GM19025 (cell line): ENCODE data around the gene PCSK4.

Experiments used
- ATAC-seq: cut with Tn5 transposase; IDR thresholded peaks from one replicate; pipeline ENCODE4 v1.9.1; 2021; ENCODE audit warnings: mild to moderate bottlenecking, low read depth, moderate library complexity; ENCODE audit not compliant: unreplicated experiment

Gene PCSK4

DNA sequence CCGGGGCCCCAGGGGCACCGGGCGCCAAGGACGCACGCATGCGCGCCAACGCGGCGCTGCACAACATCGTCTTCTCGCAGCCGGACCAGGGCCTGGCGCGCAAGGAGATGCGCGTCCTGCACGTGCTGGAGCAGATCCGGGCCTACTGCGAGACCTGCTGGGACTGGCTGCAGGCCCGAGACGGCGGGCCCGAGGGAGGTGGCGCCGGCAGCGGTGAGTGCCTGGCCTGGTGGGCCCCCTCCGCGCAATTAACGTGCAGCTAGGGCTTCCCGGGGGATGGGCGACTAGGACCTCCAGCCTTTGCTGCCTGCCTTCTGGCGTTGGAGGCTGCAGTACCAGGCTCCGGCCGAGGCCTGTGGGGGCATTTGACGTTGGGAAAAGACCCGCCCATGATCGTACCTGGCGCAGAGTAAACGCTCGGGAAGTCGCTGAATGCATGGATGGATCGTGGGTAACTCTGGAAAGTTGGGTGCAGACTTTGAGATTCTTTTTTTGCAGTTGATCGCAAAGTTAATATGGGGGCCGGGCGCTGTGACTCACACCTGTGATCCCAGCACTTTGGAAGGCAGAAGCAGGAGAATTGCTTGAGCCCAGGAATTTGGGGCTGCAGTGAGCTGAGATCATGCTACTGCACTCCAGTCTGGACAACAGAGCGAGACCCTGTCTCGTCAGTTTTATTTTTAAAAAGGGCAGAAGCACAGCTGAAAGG, 33.0 kb downstream of the PCSK4 start:
- ATAC-seq: no peak

DNA sequence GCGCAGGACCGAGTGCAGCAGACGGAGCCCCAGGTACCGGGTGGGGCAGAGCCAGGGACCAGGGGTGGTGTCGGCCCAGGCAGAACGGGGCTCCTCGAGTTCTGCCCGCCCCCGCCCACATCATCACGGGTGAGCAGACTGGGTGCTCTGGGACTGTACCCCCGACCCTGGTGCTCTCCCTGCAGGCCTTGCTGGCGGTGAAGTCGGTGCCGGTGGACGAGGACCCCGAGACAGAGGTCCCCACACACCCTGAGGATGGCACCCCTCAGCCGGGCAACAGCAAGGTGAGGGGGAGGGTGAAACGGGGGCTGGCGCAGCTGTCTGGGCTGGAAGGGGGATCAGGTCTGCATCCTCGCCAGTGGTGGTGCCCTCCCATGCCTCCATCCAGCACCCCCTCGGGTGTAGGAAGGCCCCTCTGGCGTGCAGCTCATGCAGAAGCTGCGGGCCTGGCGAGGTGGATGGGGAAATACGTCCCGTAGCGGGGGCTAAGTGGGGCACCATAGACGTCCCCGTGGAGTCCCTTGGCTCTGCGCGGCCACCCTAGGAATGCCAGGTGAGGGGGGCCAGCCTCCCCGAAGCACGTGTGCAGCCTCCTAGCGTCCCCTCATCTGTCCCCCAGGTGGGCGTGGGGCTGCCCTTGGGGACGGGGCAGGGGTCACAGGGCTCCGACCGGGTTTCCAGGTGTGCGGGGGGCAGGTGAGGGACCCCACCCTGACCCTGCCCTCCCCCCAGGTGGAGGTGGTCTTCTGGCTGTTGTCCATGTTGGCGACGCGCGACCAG, 33.8 kb downstream of the PCSK4 start:
- no peak for ATAC-seq

DNA sequence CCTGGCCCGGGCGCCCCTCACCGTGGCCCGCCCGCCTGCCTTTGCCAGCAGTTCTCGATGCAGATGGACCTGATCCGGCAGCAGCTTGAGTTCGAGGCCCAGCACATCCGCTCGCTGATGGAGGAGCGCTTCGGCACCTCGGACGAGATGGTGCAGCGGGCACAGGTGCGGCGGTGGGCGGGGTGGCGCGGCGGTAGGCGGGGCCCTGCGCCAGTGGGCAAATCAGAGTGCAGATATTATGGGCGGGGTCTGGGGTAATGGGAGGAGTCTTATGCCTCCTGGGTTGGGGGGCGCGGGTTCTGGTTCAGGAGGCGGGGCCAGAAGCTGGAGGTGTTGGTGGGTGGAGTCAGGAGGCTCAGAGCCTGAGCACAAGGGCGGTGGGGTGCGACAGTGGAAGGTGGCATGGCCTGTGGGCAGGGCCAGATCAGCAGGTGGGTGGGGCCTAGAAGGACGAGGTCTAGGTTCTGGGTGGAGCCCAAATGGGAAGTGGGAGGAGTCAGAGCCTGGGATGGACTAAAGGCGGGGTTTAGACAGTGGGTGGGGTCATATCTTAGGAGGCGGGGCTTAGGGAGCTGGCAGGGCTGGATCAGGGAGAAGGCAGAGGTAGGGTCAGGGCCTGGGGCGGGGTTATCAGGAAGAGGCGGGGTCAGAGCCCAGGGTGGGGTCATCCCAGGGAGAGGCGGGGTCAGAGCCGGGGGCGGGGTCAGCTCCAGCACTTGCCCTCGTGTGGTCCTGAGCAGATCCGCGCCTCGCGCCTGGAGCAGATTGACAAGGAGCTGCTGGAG, 34.6 kb downstream of the PCSK4 start:
- no peak for ATAC-seq

DNA sequence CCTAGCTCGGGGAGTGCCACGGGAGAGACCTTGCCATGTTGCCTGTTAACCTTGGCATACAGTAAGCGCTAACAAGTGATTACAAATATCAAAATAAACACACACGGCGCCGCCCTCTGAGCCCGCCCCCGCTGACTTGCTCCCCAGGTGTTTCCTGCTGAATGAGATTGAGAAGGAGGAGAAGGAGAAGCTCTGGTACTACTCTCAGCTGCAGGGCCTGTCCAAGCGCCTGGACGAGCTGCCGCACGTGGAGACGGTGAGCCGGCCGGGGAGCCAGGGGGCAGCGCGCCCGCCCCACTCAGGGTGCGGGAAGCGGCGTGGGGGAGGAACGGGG, 35.2 kb downstream of the PCSK4 start:
- ATAC-seq: no peak

DNA sequence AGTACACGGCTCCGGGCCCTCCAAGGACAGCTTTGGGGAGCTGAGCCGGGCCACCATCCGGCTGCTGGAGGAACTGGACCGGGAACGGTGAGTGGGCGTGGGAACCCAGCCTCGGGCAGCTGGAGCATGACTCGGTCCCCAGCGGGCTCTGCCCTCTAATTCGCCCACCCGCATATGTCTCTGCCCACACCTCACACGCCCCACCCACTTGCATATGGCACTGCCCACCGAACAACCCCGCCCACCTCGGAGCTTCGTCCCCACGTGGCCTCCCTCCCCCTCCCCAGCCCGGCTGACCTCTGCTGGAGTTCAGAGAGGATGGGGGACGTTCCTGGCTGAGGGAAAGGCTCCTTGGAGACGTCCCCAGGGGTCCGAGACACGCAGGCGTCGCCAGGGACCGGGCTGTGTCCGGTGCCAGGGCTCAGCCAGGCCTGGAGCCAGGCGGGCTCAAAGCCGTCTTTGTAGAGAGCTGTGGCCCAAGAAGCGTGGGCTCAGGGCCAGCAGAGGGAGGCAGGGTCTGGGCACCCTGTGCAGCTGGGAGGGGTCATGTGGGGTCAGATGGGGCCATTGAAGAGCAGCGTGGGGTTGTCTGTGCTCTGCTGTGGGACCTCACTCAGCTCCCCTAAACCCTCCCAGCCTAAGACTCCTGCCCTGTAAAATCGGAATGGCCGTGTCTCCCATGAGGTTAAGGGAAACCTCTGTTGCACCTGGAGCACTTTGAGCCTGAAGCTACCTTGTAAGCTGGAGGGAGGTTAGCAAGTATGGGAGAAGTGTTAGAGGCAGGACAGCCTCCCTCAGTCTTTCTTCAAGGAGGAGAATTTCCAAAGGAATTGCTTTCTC, 36.4 kb downstream of the PCSK4 start:
- no peak for ATAC-seq

DNA sequence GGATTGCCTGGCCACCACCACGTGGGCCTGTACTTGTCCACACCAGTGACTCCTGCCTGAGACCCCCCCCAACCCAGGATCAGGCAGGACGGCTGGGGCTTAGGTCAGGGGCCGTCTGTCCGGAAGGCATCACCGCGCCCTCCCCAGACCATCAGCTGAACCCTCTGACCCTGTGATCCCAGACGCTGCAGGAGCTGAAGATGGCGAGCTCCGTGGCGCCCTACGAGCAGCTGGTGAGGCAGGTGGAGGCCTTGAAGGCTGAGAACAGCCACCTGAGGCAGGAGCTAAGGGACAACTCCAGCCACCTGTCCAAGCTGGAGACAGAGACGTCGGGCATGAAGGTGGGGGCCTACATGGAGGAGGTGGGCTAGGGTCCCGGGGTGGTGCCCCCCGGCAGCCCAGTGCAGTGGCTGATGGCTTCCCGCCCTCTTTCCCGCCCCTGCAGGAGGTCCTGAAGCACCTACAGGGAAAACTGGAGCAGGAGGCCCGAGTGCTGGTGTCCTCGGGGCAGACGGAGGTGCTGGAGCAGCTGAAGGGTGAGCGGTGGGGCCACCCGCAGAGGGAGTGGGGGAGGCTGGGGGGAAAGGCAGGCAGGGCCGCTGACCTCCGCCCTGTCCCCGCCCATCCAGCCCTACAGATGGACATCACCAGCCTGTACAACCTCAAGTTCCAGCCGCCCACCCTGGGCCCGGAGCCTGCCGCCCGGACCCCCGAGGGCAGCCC, 37.2 kb downstream of the PCSK4 start:
- ATAC-seq: no peak

DNA sequence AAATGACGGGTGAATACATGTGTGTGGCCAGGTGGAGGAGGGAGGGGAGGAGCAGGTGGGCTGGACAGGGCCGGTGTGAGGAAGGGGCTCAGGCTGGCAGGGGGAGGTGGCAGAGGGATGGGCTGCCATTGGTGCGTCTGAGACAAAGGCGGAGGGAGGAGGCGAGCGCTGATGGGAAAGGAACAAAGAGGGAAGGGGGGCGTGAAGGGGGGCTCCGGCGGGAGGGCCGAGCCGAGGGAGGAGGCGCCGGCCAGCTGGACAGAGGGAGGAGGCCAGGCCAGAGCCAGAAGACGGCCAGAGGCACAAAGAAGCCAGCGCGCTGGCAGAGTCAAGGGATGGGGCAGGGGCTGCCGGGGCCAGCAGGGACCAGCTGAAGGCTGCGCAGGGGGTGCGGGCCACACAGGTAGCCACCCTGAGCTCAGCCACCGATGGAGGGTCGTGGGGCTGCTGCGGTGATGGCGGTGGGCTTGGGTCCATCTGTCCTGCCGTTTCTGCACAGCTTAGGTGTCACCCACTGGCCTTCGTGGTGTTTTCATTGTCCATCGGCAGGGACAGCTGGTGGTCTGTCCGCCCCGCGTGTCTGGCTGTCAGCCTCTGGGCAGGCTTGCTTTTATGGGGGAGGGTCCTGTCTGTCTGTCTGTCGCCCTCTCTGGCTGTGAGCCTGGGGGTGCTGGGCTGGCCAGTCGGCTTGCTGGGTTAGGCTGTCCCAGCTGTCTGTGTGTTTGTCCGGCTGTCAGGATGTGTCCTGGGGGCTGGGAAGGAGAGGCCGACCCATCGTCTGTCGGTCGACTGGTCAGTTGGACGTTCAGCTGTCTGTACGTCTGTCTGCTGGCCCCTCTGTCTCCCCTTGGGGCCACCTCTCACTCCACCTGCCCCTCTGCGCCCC, 38.0 kb downstream of the PCSK4 start:
- no peak for ATAC-seq

DNA sequence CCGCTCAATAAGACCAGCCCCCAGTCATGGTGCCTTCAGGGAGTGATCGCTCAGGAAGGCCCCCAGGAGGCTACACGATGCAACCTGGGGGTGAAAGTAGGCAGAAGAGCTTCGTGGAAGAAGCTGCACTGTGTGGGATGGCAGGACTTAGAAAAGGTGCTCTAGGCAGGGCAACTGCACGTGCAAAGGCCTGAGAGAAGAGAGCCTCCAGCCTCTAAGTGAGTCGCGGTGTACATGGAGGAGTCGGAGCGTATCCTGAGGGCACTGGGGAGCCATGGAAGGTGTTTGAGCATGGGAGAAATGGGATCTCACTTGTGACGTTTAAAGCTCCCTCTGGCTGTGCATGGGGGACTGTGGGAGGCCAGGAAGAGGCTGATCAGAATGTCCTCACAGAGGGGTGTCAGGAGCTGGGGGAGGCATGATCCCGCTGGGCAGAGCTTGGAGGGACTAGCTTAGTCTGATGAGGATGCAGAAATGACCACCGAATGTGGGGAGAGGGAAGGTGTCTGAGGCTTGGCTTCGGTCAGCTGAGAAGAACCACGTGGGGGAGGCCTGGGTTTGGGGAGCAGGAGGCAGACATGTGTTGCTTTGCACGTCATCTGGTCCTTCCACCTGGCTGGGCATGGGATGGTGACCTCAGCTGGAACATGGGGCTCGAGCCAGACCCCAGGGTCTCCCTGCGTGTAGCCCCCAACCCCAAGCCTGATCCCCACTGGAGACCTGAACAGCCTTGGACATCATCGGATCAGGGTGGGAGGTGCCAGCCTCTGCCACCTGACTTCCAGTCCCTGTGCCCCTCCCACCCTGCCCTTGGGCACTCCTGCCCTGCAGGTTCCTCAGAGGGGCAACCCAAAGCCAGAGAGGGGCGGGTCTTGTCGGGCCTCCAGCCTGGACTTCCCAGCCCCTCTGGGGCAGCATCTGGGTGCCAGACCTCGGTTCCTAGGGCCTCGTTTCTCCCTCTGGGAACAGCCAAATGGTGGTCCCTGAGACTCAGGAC, 39.1 kb downstream of the PCSK4 start:
- ATAC-seq: no peak

DNA sequence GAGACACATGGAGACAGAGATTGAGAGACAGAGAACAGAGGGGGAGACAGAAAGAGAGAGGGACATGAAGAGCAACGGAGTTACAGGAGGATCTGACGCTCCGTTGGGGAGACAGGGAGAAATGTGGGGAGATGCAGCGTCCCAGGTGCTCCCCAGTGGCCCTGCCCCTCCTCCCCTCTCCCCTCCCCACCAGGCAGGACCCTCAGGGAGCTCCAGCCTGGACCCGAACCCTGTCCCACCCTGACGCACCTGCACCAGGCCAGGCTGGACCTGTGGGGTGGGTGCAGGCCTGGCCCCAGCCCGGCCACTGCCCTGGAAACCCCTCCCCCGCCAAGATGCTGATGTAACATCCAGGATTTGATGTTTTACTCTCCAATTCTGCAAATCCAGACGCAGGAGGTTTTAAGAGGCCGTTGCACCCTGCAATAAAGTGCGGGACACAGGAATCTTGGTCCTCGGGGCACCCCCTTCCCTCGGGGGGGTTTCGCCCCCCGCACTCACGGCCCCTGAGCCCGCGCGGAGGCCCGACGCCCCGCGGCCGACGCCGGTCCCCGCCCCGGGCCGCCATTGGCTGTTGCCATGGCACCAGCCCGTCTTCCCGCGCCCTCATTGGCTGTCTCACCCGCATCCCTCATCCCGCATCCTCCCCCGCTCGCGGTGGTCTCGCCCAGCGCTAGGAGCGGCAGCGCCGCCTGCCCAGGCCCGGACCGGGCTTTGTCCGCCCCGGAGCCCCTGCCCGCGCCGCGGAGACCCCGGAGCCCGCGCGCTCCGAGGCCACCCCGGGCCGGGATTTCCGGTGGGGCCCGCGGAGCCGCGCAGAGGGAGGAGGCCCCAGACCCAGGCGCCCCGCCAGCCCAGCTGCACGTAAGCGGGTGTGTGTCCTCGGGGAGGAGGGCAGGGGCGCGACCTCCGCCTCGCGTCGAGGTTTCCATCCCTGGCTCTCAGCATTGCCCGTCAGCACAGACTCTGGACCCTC, 40.4 kb downstream of the PCSK4 start, which contains the start of gene APC2:
Gene APC2 (plus strand): TSS at position 655 of the 976 bp plus-strand sequence. CDS start 2,881 bp downstream, outside the sequence.
- ATAC-seq: no peak

DNA sequence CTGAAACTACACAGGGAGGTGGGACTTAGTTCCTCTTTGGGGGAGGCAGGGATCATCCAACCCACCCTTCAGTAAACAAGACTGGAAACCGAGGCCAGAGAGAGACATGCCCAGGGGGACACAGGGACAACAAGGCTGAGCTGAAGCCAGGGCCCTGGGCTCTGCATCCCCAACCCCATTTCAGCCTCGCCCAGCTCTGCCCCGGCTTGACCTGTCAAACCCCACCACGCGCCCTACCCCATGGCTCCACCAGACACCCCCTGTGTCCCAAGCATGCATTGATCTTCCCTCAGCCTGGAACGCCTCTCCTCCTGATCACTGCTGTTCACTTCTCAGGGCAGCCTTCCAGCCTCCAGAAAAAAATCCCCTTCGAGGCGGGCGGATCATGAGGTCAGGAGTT, 42.2 kb downstream of the PCSK4 start:
- ATAC-seq: no peak

DNA sequence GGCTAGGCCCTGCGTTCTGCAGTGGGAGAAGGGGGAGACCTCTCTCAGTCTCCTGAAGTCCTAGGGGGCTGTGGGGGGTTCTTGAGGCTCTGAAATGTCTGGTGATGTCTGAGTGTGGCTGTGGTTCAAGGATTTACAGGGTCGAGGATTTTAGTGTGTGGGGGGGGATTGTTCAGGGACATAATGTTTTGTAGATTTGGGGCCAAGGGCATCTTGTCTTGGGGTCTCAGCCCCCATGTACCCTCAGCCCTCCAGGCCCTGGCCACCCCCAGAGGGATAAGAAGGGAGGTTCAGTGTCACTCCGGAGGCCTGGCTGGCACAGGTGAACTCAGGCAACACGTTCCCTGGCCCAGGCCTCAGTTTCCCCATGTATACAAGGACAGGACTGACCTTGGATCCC, 42.6 kb downstream of the PCSK4 start:
- ATAC-seq: no peak

DNA sequence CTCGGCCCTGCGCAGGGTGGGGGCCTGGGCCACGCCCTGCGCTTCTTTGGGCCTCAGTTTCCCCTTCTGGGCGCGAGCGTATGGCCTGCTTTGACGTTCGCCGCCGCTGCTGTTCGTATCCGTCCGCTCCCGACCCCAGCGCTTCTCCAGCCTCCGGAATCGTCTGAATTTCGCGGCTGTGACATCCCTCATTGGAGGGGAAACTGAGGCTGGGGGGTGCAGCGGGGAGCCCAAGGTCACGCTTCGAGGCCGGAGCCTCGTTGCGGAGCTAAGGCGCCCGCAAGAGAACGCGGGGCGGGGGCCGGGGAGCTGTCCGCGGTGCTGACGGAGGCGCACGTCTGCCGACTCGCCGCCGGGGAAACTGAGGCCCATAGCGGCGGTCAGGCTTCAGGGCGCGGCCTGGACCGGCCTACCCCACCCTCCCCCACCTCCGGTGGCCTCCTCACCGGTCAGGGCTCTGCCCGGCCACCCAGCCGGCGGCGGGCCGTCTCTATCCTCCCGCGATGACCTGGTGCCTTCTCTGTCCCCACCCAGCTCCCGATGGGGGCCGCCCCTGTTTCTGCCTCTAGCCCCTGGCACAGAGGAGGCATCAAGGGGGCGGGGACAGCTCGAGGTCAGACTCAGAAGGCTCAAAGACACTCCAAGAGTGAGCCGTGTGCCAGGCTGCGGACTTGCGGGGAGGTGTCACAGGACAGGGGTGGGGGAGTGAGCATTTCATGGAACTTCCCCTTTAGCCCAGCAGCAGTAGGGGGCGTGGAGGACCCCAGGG, 43.3 kb downstream of the PCSK4 start:
- no peak for ATAC-seq

DNA sequence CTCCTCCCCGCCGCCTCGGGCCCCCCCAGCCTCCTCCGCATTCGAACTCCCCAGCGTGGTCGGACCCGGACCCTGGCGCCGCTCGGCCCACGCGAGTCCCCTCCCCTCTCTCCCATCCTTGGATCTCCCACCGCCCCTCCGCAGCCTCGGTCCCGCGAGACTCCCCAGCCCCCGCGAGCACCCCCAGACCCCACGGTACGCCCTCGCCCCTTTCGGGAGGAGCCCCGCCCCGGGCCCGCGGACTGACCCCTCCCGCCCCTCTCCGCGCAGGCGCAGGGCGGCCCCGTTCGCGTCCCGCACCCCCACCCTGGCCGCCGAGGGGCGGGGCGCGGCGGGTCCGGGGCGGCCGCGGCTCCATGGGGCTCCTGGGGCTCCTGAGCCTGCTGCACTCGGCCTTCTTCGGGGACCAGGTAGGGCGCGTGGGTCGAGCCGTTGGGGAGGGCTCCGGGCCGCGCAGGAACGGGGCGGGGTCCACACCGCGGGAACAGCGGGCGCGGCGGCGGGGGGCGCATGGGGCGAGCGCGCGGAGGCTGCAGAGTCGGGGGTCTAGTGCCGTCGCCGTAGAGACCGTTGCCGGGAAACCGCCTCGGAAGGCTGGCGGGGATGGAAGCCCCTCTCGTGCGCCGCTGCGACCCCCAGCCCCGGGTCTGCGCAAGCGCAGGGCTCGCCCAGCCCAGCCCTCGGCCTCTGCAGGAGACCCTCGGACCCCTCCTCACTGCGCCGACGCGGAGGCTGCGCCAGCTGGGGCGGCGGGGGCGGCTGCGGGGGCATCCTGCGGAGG, 44.0 kb downstream of the PCSK4 start:
- ATAC-seq: no peak

DNA sequence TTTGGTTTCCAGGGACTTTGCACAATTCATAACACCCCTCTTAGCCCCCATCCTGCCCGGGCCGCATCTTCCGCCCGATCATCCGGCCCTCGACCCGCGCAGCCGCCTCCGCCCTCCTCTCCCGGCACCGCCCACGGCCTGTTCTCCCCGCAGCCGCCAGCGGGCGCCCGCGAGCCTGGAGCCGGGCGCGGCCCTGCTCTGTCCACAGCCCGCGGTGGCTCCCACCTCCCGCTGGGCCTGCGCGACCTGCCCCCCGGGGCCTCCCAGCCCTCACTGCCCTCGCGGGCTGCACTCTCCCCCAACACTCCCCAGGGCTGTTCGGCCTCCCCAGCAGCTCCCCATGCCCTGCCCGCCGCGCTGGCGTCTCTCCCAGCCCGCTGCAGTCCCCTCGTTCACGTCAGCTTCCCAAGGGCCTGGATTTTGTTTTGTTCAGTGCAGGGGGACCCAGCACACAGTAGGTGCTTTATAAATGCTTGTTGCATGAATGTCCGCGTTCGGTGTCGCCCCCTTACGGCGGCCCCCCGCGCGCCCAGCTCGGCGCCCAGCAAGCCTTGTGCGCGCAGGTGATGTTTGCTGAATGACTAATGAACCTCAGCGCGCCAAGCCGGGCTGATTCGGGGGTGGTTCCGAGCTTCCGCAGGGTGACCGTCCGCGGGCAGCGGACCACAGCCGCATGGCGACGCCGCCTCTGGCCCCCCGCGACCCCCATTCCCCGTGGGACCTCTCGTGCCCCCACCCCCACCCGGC, 44.8 kb downstream of the PCSK4 start:
- ATAC-seq: peak; percentile 71
